Transverse colon (tissue), 4 donors: ENCODE measurements around the gene RGSL1. TPM values are rescaled to one million over a fixed set of nuclear protein-coding genes. Genes with fewer than 3 reads are reported as not detected.

Experiments
- DNase-seq: peaks from one replicate; pipeline ENCODE4 v3.0.0-alpha.2; 2019
- H3K27ac ChIP-seq, 4 donors: fragments of 200-600 bp; sonication (generic); 2 replicates each; pipeline ENCODE4 v1.5.1; 2016 to 2018; ENCODE audit warnings: inconsistent platforms in 4 of 4
- H3K27me3 ChIP-seq: fragments of 200-600 bp; sonication (generic); 2 replicates; pipeline ENCODE4 v1.5.1; 2017; ENCODE audit warnings: inconsistent platforms
- H3K36me3 ChIP-seq, 4 donors: fragments of 200-600 bp; sonication (generic); 2 replicates each; pipeline ENCODE4 v1.5.1; 2017 to 2019; ENCODE audit warnings: inconsistent platforms in 4 of 4
- H3K4me1 ChIP-seq, 4 donors: fragments of 200-600 bp; sonication (generic); 2 replicates each; pipeline ENCODE4 v1.5.1; 2017 to 2020; ENCODE audit warnings: inconsistent platforms in 4 of 4
- H3K4me3 ChIP-seq, 4 donors: fragments of 200-600 bp; sonication (generic); 1 replicate in 1 of 4; 2 replicates in 3 of 4; pipeline versions ENCODE4 v1.5.1 to v1.6.1; 2017 to 2019; ENCODE audit warnings: inconsistent platforms in 4 of 4
- H3K9me3 ChIP-seq, 2 donors: fragments of 200-600 bp; sonication (generic); 2 replicates each; pipeline ENCODE4 v1.5.1; 2017 to 2019; ENCODE audit warnings: inconsistent platforms in 2 of 2
- EP300 ChIP-seq: sonication (generic); formaldehyde crosslinking; IDR thresholded peaks from one replicate; pipeline ENCODE4 v1.6.1; 2017; ENCODE audit warnings: antibody characterized with exemption, low read depth
- POLR2A ChIP-seq: fragments of 450-650 bp; IDR thresholded peaks from one replicate; pipeline ENCODE4 v1.6.1; 2016; ENCODE audit warnings: antibody characterized with exemption, mild to moderate bottlenecking, moderate library complexity
- POLR2AphosphoS5 ChIP-seq, 3 donors: sonication (generic); formaldehyde crosslinking; IDR thresholded peaks; one replicate each; pipeline ENCODE4 v1.6.1; 2016; ENCODE audit warnings: antibody characterized with exemption in 3 of 3
- WGBS, 2 donors: methylation state at CpG; one replicate each; pipeline ENCODE4 v1.1.5; 2018; ENCODE audit warnings: low coverage in 1 of 2; 5-methylcytosine and 5-hydroxymethylcytosine counted together
- in situ Hi-C, 4 donors: fragments of 200-750 bp; cut with MboI; loops; one replicate each; pipeline versions ENCODE4 v1.15.0 to v1.15.1; 2017; ENCODE audit warnings: low sequenced_read_pairs in 3 of 4, low pct_ligation_motif_present in 1 of 4, low pct_unique_long_range_greater_than_20kb in 1 of 4
- intact Hi-C: fragments of 100-400 bp; cut with DNase I; formaldehyde crosslinking; loops from one replicate; pipeline ENCODE4 v1.15.1; 2023; ENCODE audit warnings: low total_unique reads
- total RNA-seq, 4 donors: library from RNA; depleted of rRNA; stranded (reverse); fragments of >200 nt; gene quantifications; one replicate each; pipeline ENCODE4 v1.1.0, GENCODE V29; 2016
- TF ChIP-seq, protein P1 (sequence below), 5 experiments: fragments of 200-600 bp in 3 of 5; fragments of 450-650 bp in 2 of 5; sonication (generic) in 3 of 5; IDR thresholded peaks; 1 replicate in 2 of 5; 2 replicates in 3 of 5; pipeline ENCODE4 v1.5.1; 2016 to 2017; ENCODE audit warnings: antibody characterized with exemption in 5 of 5, inconsistent platforms in 3 of 5, mild to moderate bottlenecking in 2 of 5, moderate library complexity in 1 of 5

RGSL1 gene
- total RNA-seq, 4 donors from 2014 or later: not detected

DNA sequence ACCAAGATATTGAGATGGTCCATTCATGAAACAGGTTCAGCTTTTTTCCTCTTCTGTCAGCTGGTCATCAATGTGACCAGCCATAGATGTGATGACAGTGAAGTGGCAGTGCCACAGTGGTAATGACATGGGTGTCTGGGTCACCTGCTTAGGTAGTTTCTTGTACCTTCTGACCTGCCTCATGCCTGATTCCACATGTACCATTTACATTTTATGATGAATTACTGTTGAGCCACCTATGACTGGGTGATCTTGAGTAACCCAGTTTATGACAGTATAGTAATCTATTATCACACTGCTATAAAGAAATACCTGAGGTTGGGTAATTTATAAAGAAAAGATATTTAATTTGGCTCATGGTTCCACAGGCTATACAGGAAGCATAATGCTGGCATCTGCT is 45.7 kb downstream of the RGSL1 start:
- no peaks in the 10 kb centered on the region for H3K4me1 ChIP-seq
- H3K27me3 ChIP-seq: no peaks in the 10 kb centered on the region
- intact Hi-C loops: no loop called here
- no peaks in the 10 kb centered on the region for H3K36me3 ChIP-seq
- H3K4me3 ChIP-seq: no peak overlapping the region
- H3K9me3 ChIP-seq: no peaks in the 10 kb centered on the region
- TF ChIP-seq POLR2A (no peak), POLR2AphosphoS5 (IDR thresholded peaks at IDR 0.05) (no peak)
- TF ChIP-seq, protein P1, sequence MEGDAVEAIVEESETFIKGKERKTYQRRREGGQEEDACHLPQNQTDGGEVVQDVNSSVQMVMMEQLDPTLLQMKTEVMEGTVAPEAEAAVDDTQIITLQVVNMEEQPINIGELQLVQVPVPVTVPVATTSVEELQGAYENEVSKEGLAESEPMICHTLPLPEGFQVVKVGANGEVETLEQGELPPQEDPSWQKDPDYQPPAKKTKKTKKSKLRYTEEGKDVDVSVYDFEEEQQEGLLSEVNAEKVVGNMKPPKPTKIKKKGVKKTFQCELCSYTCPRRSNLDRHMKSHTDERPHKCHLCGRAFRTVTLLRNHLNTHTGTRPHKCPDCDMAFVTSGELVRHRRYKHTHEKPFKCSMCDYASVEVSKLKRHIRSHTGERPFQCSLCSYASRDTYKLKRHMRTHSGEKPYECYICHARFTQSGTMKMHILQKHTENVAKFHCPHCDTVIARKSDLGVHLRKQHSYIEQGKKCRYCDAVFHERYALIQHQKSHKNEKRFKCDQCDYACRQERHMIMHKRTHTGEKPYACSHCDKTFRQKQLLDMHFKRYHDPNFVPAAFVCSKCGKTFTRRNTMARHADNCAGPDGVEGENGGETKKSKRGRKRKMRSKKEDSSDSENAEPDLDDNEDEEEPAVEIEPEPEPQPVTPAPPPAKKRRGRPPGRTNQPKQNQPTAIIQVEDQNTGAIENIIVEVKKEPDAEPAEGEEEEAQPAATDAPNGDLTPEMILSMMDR (IDR thresholded peaks at IDR 0.05): no peak
- in situ Hi-C loops: no loop called here
- no peak for DNase-seq
- no peak overlapping the region for H3K27ac ChIP-seq

DNA sequence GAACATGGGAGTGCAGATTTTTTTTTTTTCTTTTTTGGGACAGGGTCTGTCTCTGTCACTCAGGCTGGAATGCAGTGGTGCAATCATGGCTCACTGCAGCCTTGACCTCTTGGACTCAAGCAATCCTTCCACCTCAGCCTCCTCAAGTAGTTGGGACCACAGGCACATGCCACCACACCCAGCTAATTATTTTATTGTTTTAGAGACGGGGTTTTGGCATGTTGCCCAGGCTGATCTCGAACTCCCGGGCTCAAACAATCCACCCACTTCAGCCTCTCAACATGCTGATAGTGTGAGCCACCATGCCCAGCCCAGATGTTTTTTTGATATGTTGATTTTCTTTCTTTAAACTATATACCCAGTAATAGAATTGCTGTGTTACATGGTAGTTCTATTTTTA is 57.7 kb downstream of the RGSL1 start:
- Histone ChIP-seq H3K27ac (peak overlapping the region in 3 of 4 donors; percentile 38 to 61 (median 49)), H3K4me1 (peaks cover 0 to 5% (median 0%) of the 10 kb centered on the region in 4 donors), H3K4me3 (no peak overlapping the region), H3K9me3 (no peaks in the 10 kb centered on the region), H3K36me3 (no peaks in the 10 kb centered on the region), H3K27me3 (no peaks in the 10 kb centered on the region)
- DNase-seq: peak; percentile 86
- TF ChIP-seq POLR2AphosphoS5 (IDR thresholded peaks at IDR 0.05) (peak in 1 of 3 donors; percentile 70), EP300 (no peak)
- WGBS, 2 donors: 33 to 70% methylated on average over 3 of the region's 3 CpGs
- intact Hi-C loops: no loop called here
- in situ Hi-C loops: no loop called here

DNA sequence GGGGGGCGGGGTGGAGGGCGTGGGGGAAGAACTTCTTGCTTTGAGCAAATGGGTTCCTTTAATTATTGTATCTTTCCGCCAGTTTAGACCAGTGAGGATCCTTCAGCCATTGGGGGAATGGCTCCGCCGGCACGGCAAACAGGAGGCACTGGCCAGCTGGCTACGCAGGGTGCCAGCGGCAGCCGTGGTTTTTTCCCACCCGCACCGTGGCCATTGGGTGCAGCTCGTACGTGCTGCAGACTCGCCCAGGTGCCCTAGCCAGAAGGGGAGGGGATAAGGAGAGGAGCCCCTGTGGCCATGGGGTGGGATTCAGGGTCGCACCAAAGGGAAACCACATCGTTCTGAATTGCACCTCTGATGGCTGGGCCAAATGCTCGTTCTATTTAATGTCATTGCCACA is 65.6 kb downstream of the RGSL1 start:
- Histone ChIP-seq H3K36me3 (no peaks in the 10 kb centered on the region), H3K27me3 (peaks cover 4% of the 10 kb centered on the region), H3K4me3 (no peak overlapping the region), H3K9me3 (no peaks in the 10 kb centered on the region), H3K4me1 (no peaks in the 10 kb centered on the region), H3K27ac (no peak overlapping the region)
- in situ Hi-C loops: no loop called here
- intact Hi-C loops: no loop called here
- no peak for DNase-seq
- 85 to 90% methylated on average over 2 to 16 of the region's 17 CpGs for WGBS, 2 donors
- no peak for TF ChIP-seq POLR2AphosphoS5 (IDR thresholded peaks at IDR 0.05)

DNA sequence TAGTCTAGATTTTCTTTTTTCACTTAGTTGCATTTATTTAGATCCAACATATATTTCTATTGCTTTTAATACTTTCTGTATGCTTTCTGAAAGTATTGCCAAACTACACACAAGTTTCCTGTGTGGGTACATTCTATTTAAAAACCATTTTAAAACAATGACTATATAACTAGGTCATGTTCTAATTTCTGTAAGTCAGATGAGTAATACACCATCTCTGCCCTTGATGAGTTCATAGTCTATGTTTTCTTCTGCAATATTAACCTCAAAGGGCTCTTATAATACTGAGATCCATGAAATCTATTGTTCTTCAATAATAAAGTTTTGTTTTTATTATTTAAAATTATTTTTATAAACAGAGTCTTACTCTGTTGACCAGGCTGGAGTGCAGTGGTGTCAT is 70.8 kb downstream of the RGSL1 start:
- in situ Hi-C loops: no loop called here
- no peak overlapping the region for H3K27ac ChIP-seq

DNA sequence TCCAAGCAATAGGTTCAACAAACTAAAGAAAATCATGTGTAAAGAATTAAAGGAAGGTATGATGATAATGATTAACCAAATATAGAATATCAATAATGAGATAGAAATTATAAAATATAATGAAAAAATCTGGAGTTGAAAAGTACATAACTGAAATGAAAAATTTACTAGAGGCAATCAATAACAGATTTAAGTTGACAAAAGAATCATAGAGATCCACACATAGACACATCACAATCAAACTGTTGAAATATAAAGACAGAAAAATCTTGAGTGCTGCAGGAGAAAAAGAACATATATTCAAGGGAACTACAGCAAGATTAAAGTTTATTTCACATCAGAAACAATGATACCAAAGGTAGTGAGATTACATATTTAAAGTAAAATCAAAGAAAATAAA is 75.4 kb downstream of the RGSL1 start:
- H3K27me3 ChIP-seq: peaks cover 2% of the 10 kb centered on the region
- H3K4me3 ChIP-seq: no peak overlapping the region
- peaks cover 12 to 17% of the 10 kb centered on the region in 2 donors for H3K9me3 ChIP-seq
- TF ChIP-seq POLR2AphosphoS5 (IDR thresholded peaks at IDR 0.05): no peak
- TF ChIP-seq POLR2A: no peak
- no peak for DNase-seq
- intact Hi-C loops (no loop called here), in situ Hi-C loops (no loop called here)
- no peaks in the 10 kb centered on the region for H3K36me3 ChIP-seq
- H3K27ac ChIP-seq: no peak overlapping the region
- H3K4me1 ChIP-seq: no peaks in the 10 kb centered on the region

More for the DNA sequence above, 70.8 kb downstream of the RGSL1 start:
- Histone ChIP-seq H3K36me3 (no peaks in the 10 kb centered on the region), H3K4me3 (no peak overlapping the region), H3K9me3 (peaks cover 8 to 11% of the 10 kb centered on the region in 2 donors), H3K4me1 (no peaks in the 10 kb centered on the region), H3K27me3 (peaks cover 4% of the 10 kb centered on the region)
- intact Hi-C loops: no loop called here
- no peak for DNase-seq
- TF ChIP-seq POLR2AphosphoS5 (IDR thresholded peaks at IDR 0.05) (no peak), EP300 (no peak), POLR2A (no peak)
- TF ChIP-seq, protein P1 (IDR thresholded peaks at IDR 0.05): no peak

DNA sequence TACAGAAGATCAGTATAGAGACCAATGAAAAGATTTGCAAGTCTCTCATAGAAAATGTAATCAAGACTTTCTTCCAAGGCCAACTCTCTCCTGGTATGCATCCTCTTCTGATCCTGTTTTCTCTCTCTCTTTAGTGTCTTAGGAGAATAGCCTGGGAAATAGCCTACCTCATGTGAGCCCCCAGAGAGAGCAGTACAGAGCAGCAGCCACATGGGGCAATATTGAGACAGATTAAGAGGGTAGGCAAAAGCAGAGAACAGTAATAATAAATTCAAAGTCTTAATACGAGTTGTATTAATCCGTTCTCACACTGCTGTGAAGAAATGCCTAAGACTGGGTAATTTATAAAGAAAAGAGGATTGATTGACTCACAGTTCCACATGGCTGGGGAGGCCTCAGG is 77.7 kb downstream of the RGSL1 start:
- H3K27me3 ChIP-seq: no peaks in the 10 kb centered on the region
- no peaks in the 10 kb centered on the region for H3K4me1 ChIP-seq
- peaks cover 12 to 17% of the 10 kb centered on the region in 2 donors for H3K9me3 ChIP-seq
- whole genome bisulfite sequencing, 2 donors: 77 to 82% methylated on average over 2 of the region's 2 CpGs
- H3K36me3 ChIP-seq: no peaks in the 10 kb centered on the region
- no peak for DNase-seq
- no peak overlapping the region for H3K4me3 ChIP-seq
- TF ChIP-seq POLR2A (no peak), EP300 (no peak), POLR2AphosphoS5 (IDR thresholded peaks at IDR 0.05) (no peak)
- TF ChIP-seq, protein P1 (IDR thresholded peaks at IDR 0.05): no peak
- H3K27ac ChIP-seq: no peak overlapping the region
- in situ Hi-C loops (no loop called here), intact Hi-C loops (no loop called here)
